Bladder microvascular endothelial cell (primary cell): ENCODE measurements around the gene TRIM67. TPM values are rescaled to one million over a fixed set of nuclear protein-coding genes. Genes with fewer than 3 reads are reported as not detected.

Experiments
- total RNA-seq: library from RNA; depleted of rRNA; stranded (reverse); fragments of >200 nt; gene quantifications from 2 replicates; pipeline ENCODE4 v1.2.3, GENCODE V29; 2014

Gene TRIM67
- total RNA-seq, result not detected in 2 replicates

DNA sequence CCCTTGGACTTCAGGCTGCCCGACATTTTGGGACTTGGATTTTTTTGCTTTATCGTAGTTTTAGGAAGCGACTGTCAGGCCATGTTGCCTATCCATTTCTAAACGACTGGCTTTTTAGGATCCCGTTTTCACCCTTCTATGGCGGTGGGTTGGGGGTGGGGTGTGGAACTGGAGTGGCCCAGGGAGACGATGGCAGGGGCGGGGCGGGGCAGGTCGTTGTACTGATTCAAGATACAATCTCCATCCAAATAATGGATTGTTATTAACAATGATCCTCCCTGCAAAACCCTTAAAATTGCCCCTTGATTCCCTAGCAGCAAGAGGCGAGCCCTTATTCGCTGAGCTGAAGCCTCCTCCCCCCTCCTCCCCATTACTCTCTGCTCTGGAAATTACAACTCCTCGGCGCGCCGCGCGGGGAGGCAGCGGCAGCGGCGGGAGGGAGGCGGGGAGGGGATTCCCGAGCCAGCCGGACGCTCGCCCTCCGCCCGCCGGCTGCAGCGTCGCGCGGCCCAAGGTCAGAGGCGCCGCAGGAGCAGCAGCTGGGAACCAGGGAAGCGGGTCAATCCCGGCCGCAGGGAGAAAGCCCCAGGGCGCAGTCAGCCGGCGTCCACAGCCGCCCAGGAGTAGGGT is at the start of gene TRIM67:
Gene TRIM67 (plus strand): TSS at position 392 of the 630 bp plus-strand sequence. CDS start 912 bp downstream, outside the sequence.

DNA sequence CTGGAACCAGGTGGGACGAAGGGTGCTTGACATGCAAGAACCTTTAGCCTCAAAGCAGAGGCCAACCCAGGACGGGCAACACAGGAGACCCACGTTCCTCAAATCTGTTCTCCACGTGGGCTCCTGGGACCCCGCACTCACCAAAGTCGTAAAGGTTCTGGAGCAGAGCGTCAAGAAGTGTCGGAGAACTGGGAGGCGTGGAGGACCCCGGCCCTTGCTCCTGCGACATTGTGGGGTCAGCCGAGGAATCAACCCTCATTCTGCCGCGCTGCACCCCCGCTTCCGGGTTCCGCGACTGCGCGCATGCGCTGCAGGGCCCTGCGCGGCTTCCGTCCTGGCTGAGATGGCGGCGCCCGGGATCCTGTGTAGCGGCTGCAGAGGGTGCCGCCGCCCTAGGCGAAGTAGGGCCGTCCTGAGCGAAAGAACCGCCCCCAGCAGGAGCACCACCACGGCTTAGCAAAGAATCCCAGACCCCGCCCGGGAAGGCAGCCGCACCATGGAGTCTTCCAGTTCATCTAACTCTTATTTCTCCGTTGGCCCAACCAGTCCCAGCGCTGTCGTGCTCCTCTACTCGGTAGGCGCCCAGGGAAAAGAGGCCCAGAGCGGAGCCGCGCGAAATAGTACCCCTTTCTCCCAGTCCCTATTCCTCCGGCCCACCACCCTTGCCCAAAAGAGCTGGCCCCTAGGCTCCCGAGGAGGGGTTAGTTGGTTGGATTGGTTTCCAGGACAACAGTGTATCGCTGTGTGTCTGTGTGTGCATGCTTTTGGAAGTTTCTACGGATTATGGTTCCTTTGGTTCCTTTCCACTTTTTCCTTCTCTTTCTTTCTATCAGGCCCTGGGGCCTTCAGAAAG is 79.3 kb downstream of the TRIM67 start, which contains the start of gene GNPAT:
Gene GNPAT (plus strand): TSS at position 330 of the 853 bp plus-strand sequence. CDS start 167 bp downstream, at position 497.

Other genes starting within 250 kb of the TRIM67 start
- 18.3 and 20.4 TPM in 2 replicates for gene TTC13, start 183.2 kb upstream of the TRIM67 start, total RNA-seq
- 5.7 and 7.6 TPM in 2 replicates for gene ARV1, start 183.0 kb upstream of the TRIM67 start, total RNA-seq
- gene FAM89A, start 121.8 kb upstream of the TRIM67 start, total RNA-seq, result 18.3 and 25.9 TPM in 2 replicates
- gene GNPAT, start 79.2 kb downstream of the TRIM67 start, total RNA-seq, result 40.0 and 52.5 TPM in 2 replicates
- gene EXOC8, start 175.8 kb downstream of the TRIM67 start, total RNA-seq, result 15.4 and 27.9 TPM in 2 replicates
- 14.1 and 22.3 TPM in 2 replicates for gene SPRTN, start 176.2 kb downstream of the TRIM67 start, total RNA-seq